K562 (cell line): ENCODE measurements around the gene LY6G6F. TPM values are rescaled to one million over a fixed set of nuclear protein-coding genes. Genes with fewer than 3 reads are reported as not detected.

Experiments
- ELF1 ChIP-seq: fragments of 200-800 bp; sonication (Bioruptor generic); IDR thresholded peaks from 2 replicates; pipeline ENCODE4 v1.6.1; 2016; ENCODE audit warnings: missing genetic modification characterization, missing compliant biosample characterization
- NR3C1 ChIP-seq: sonication (generic); formaldehyde crosslinking; IDR thresholded peaks from 2 replicates; pipeline ENCODE4 v1.8.1; 2022; ENCODE audit warnings: missing genetic modification reagents
- PPARD ChIP-seq: fragments of 250-450 bp; sonication (Bioruptor Pico); IDR thresholded peaks from 2 replicates; pipeline ENCODE4 v1.8.0; 2022; ENCODE audit warnings: inconsistent platforms, mild to moderate bottlenecking, moderate library complexity
- RBM15 ChIP-seq: fragments of 200-400 bp; formaldehyde crosslinking; IDR thresholded peaks from 2 replicates; pipeline ENCODE4 v1.6.1; 2018; ENCODE audit warnings: mild to moderate bottlenecking, low read length, moderate library complexity; ENCODE audit not compliant: insufficient read depth
- RUNX1 ChIP-seq: sonication (generic); IDR thresholded peaks from 2 replicates; pipeline ENCODE4 v1.6.1; 2016; ENCODE audit warnings: antibody characterized with exemption, low read depth
- ZBTB40 ChIP-seq, 2 experiments: fragments of 450-650 bp in 1 of 2; sonication (generic) in 1 of 2; formaldehyde crosslinking in 1 of 2; IDR thresholded peaks; 2 replicates each; pipeline versions ENCODE4 v1.7.1 to v1.9.0; 2016 to 2022; ENCODE audit warnings: inconsistent platforms in 1 of 2, mild to moderate bottlenecking in 1 of 2, missing genetic modification reagents in 1 of 2
- polyA plus RNA-seq, 8 experiments: library from polyadenylated mRNA; depleted of rRNA in 4 of 8; stranded (reverse) in 5 of 8; unstranded in 3 of 8; fragments of >200 nt; fragmentation: Nextera tagmentation in 2 of 8; fragmentation: Illumina TruSeq in 1 of 8; extraction: Ambion mirVana in 2 of 8; extraction: Trizol in 1 of 8; gene quantifications; 2 replicates each; pipeline versions ENCODE4 v1.2.1 to v1.2.3, GENCODE V29; 2011 to 2014; ENCODE audit warnings: inconsistent platforms in 1 of 8, missing spikeins in 1 of 8
- total RNA-seq, 7 experiments: library from RNA; depleted of rRNA in 6 of 7; stranded (reverse); fragments of >200 nt in 6 of 7; fragmentation: Illumina TruSeq in 2 of 7; extraction: Trizol in 2 of 7; gene quantifications; 2 replicates each; pipeline versions ENCODE4 v1.2.1 to v1.2.3, GENCODE V29; 2011 to 2021; ENCODE audit warnings: low replicate concordance in 1 of 7
- TF ChIP-seq, protein P1 (sequence below): fragments of 250-450 bp; sonication (Bioruptor Pico); IDR thresholded peaks from 2 replicates; pipeline ENCODE4 v1.5.1; 2021; ENCODE audit warnings: mild to moderate bottlenecking
- TF ChIP-seq, protein P2 (sequence below): fragments of 450-650 bp; IDR thresholded peaks from 2 replicates; pipeline ENCODE4 v1.6.1; 2017; ENCODE audit warnings: antibody characterized with exemption, mild to moderate bottlenecking
- TF ChIP-seq, protein P3 (sequence below): fragments of 450-650 bp; formaldehyde crosslinking; IDR thresholded peaks from 2 replicates; pipeline ENCODE4 v1.4.0; 2022; ENCODE audit warnings: missing genetic modification characterization

LY6G6F gene
- total and polyA plus RNA-seq, 9 of the 15 experiments (the other 6 are each of a cell fraction or from before 2014, with no cell fraction given), result 0.14 to 0.50 (median 0.28) TPM; not detected in 2

- peak; percentile 73 for TF ChIP-seq ZBTB40 (IDR thresholded peaks at IDR 0.05)
- TF ChIP-seq ZBTB40 (CRISPR knock-in tag; IDR thresholded peaks at IDR 0.05), result no peak
- peak; percentile 54; the same call in 1 of the 2 replicates for TF ChIP-seq RUNX1
- peak; percentile 84 for TF ChIP-seq ELF1 (tag)
- no peak for TF ChIP-seq NR3C1 (CRISPR knock-in tag)
- TF ChIP-seq, protein P1, sequence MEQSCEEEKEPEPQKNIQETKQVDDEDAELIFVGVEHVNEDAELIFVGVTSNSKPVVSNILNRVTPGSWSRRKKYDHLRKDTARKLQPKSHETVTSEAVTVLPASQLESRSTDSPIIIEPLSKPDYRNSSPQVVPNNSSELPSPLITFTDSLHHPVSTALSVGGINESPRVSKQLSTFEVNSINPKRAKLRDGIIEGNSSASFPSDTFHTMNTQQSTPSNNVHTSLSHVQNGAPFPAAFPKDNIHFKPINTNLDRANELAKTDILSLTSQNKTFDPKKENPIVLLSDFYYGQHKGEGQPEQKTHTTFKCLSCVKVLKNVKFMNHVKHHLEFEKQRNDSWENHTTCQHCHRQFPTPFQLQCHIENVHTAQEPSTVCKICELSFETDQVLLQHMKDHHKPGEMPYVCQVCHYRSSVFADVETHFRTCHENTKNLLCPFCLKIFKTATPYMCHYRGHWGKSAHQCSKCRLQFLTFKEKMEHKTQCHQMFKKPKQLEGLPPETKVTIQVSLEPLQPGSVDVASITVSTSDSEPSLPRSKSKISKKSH (CRISPR knock-in tag), result no peak
- TF ChIP-seq RBM15, result no peak
- no peak for TF ChIP-seq PPARD (CRISPR knock-in tag)
- TF ChIP-seq, protein P2, sequence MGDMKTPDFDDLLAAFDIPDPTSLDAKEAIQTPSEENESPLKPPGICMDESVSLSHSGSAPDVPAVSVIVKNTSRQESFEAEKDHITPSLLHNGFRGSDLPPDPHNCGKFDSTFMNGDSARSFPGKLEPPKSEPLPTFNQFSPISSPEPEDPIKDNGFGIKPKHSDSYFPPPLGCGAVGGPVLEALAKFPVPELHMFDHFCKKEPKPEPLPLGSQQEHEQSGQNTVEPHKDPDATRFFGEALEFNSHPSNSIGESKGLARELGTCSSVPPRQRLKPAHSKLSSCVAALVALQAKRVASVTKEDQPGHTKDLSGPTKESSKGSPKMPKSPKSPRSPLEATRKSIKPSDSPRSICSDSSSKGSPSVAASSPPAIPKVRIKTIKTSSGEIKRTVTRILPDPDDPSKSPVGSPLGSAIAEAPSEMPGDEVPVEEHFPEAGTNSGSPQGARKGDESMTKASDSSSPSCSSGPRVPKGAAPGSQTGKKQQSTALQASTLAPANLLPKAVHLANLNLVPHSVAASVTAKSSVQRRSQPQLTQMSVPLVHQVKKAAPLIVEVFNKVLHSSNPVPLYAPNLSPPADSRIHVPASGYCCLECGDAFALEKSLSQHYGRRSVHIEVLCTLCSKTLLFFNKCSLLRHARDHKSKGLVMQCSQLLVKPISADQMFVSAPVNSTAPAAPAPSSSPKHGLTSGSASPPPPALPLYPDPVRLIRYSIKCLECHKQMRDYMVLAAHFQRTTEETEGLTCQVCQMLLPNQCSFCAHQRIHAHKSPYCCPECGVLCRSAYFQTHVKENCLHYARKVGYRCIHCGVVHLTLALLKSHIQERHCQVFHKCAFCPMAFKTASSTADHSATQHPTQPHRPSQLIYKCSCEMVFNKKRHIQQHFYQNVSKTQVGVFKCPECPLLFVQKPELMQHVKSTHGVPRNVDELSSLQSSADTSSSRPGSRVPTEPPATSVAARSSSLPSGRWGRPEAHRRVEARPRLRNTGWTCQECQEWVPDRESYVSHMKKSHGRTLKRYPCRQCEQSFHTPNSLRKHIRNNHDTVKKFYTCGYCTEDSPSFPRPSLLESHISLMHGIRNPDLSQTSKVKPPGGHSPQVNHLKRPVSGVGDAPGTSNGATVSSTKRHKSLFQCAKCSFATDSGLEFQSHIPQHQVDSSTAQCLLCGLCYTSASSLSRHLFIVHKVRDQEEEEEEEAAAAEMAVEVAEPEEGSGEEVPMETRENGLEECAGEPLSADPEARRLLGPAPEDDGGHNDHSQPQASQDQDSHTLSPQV, result peak; percentile 82
- TF ChIP-seq, protein P3, sequence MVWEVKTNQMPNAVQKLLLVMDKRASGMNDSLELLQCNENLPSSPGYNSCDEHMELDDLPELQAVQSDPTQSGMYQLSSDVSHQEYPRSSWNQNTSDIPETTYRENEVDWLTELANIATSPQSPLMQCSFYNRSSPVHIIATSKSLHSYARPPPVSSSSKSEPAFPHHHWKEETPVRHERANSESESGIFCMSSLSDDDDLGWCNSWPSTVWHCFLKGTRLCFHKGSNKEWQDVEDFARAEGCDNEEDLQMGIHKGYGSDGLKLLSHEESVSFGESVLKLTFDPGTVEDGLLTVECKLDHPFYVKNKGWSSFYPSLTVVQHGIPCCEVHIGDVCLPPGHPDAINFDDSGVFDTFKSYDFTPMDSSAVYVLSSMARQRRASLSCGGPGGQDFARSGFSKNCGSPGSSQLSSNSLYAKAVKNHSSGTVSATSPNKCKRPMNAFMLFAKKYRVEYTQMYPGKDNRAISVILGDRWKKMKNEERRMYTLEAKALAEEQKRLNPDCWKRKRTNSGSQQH (CRISPR knock-in tag), result no peak; the same call in 1 of the 2 replicates
Measured at GRCh38 chr6:31702819-31703716, 3.6 kb upstream of the LY6G6F start, which contains the start of gene ABHD16A (continued).
